Fibroblast of skin of right biceps (primary cell): ENCODE data around the gene DPP10.

Experiments
- DNase-seq: peaks from one replicate; pipeline ENCODE4 v3.0.0-alpha.2; 2013

Gene DPP10

DNA sequence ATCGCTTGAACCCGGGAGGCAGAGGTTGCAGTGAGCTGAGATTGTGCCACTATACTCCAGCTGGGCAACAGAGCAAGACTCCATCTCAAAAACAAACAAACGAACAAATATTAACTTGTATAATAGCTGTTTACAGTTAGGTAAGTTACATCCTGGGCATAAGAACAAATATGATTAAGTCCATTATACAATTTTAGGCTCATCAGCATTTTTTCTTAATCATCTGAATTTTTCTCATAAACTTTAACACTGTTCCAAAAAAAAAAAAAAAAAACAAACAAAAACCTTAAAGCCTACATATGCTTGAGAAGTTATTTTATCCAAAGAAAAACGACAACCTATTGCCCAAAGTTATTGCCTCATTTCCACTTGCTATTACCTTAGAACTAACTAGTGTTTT lies 1042.5 kb downstream of the DPP10 start:
- DNase-seq = no peak

DNA sequence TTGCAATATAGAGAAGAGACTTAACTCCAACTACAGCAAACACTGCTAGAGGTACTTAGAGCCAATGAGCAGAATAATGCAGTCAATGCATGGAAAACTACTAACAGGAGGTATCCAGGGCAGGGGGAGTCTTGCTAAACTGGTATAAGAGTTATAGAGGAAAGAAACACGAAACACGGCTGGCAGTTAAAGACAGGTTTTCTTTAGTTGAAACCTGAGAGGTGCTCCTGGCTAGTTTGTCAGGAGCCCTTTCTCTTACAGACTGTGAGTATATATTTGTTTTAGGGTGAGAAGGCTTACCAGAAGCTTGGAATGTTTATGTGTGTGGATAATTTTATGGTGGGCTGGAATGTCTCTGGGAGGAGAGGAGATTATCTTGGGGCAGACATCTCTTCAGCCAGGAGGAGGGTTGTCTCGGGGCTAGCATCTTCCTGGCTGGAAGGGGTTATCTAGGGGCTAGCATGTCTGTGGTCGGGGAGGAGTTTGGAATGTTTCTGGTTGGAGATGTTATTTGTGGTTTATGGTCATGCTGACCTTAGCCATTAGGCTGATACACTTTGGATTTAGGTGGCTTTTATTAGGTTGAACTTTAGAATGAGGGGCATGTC lies 1048.8 kb downstream of the DPP10 start:
- no peak for DNase-seq

DNA sequence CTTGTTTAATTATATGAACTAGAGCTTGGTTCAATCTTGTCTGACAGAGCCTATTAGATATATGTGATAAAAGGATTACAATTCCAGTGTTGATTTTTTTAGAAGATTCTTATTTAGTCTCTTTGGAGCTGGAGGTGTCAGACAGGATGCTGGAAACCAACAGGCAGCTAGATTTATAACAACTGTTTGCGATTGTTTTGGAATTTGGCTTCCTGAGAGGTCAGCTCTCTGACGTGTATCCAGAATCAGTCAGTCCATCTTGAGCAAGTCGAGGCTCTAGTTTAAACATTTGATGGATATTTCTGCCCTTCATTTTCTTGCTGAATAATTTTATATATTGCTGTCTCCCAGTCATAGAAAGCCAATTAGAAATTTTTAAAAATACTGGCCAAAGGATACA lies 1062.9 kb downstream of the DPP10 start:
- no peak for DNase-seq

DNA sequence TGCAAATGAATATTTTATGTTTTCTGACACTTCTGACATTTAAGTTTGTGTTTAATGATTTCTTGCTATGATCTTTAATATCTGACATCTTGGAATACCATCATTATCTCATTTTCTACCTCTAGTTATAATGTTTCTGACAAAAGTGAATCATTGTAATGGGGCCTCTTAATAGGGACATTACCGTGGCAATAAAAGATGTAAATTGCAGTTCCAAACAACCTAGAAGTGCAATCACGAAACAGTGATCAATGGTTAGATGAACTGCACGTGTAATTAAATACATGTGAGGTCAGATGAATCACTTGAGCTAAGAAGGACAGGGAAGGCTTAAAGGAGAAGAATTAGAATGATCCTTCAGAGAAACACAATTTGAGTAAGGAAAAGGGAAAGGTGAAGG lies 1078.3 kb downstream of the DPP10 start:
- no peak for DNase-seq

DNA sequence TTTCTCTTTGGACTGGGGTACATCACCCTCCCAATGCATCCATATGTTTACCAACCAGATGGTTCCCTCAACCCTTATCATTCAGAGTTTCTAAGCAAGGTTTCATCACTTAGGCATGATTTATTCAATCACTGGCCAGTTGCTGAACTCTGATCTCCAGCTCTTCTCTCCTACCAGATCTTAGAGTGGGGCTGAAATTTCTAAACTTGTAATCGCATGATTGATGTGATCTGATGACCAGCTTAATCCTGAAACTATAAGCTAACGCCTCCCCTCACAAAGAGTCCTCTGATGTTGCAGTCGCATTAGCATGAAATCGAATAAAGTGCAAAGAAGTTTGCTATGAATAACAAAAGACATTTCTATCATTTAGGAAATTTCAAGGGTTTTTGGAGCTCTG lies 1082.0 kb downstream of the DPP10 start:
- DNase-seq = no peak

DNA sequence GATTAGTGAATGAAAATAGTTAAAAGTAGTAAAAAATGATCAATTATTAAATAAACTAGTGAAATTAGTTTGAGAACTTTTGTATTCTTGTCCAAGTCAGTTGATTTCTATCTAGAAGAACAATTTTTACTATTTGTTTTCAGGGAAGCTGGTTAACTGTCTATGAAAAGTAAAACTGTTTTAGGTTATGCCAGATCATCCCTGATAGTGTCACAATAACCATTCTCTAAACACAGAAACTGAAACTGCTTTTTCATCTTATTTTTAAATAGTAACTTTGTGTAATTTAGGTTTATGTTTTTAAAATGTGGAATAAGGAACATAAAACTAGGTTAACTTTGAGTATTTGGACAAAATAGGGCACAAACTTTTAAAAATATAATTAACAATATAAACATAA lies 1087.2 kb downstream of the DPP10 start:
- no peak for DNase-seq

DNA sequence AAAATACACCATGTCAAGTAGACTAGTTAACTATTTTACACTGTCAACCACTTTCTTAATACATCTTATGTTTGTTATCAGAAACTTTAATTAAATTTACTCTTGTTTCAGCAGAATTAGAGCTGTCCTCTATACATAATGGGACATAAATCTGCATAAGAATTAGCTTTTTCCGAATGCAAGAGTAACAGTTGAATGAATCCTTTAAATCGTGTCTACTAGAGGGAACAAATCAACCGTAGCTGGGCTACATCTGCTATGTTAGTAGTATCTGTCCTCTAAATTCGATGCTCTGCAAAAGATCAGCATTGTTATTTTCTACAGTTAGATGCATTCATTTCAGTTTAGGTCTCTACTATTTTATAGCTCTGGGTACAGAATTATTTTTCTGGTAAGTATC lies 1090.6 kb downstream of the DPP10 start:
- DNase-seq = no peak

DNA sequence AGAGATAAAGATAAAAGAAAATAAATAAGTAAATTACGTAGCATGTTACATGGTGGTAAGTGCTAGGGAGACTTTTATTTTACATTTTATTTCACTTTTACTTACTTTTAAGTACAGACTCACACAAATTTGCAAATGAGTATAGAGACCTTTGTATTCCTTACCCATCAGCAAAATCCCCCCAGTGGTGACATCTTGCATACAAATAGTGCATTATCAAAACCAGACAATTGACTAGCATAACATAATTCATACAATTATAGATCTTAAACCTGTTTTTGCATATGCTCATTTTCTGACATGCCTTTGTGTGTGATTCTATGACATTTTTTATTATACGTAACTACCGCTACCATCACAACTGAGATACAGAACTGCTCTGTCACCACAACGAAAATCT lies 1099.4 kb downstream of the DPP10 start:
- no peak for DNase-seq

DNA sequence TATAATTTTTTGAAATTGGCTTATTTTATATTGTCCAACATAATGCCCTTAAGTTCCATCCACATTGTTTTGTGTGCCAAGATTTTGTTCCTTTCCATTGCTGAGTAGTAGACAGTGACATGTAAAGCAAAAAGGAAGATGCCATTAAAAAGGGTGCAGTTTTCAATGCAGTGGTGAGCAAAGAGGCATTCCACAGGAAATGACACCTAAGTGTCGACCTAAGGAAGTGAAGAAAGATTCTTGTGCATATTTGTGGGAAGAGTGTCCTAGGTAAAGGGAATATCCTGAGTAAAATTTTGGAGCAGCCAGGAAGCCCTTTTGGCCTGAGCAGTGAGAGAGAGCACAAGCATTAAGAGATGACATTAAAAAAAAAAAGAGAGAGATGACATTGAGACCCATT lies 1099.9 kb downstream of the DPP10 start:
- DNase-seq = no peak

DNA sequence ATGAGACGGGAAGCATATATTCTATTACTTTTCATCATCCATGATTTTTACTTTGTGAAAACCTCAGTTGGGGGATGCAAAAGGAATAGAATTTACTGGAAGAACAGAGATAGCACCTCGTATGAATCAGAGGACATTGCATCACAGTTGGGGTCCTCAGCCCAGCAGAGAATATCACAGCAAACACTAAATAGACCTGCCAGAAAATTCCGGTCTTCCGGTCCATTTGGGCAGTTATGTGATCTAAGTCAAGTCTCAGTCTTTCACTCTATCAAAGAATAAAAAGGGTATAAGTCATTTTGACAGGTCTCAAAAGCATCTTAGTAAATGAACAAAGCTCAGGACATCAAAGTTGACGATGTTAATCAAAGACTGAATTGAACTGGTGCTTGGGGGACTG lies 1100.6 kb downstream of the DPP10 start:
- DNase-seq = no peak

DNA sequence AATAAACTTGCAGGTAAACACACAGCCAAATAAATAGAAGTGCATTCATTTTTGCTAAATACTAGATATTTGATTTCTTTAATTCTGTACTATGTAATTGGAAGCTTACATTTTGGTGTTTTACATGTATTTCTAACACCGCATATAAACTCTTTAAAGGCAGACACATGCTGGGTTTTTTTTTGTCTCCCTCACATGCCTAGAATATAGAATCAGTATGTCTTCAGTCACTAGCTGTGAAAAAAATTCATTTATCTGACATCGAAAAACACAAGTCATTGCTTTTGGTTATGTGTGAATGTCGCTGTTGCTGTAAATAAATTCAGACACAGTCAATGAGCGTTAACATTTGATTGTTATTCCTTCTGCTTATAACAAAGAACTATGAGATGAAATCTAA lies 1101.0 kb downstream of the DPP10 start:
- no peak for DNase-seq

DNA sequence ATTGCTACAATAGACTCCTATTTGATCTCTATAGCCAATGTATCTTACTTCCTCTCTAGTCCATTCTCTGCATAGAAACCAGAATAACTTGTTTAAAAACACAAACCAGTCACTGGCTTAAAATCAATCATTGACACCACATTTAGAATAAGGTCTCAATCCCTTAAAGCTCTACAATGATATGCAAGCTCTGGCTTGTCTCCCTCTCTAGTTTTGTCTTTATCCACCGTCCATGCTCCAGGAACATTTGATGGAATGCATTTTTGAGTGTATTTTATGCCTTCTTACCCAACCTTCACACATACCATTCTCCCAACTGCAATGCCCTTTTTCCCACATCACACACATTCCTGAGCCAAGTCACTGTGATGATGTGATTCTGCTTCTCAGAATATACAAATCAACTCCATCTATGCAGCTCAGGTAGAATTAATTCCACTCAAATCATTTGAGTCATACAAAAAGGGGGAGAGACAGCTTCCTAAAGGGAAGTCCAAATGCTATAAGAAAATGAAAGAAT lies 1107.2 kb downstream of the DPP10 start:
- DNase-seq = no peak

DNA sequence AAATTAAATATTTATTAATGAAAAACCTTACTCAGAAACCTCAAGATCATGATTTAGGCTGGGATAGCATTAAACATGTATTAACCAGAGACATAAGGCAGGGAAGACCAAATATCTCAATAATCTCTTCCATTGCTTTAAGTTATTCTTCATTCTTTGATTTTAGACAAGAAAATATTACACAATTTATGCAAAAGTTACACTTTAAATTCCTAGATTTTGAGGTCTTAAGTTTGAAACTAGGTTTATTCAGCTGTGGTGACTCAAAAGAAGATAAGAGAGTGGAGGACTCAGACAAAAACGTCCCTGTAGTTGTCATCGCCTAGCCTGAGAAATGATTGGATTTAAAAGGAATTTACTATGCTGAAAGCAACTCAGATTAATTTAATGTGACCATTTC lies 1110.3 kb downstream of the DPP10 start:
- no peak for DNase-seq

DNA sequence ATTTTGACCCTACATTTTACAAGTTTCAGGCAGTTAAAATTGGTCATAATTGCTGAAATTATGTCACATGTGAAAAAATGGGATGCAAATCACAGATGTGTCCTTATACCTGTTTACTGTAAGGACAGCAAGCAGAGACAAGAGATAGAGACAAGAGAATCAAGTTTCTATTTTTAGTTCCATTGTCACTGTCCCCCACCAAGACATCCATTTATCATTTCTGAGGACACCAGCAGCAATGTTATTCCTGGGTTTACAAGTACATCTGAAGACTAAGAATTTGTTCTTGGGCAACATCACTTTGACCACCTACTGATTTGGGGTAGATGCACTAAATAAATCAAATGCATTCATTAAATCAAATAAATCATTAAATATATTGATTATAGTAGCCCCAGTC lies 1111.7 kb downstream of the DPP10 start:
- no peak for DNase-seq

DNA sequence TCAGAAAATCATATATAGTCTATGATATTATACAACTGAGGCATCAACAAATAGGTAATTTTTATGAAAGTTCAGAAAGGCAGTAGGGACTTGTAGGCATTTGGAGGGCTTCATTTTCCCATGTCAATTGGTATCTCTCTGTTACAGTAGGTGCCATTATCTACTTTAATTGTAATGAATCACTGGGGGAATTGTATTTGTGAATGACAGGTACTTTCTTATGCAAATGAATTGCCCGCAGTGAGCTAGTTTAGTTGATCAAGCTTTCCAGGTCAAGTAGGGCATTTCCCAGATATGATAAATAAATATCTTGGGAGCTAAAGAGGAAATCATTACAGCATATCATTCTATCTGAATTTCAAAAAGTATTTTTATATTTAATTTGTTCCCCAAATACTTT lies 1116.3 kb downstream of the DPP10 start:
- no peak for DNase-seq

DNA sequence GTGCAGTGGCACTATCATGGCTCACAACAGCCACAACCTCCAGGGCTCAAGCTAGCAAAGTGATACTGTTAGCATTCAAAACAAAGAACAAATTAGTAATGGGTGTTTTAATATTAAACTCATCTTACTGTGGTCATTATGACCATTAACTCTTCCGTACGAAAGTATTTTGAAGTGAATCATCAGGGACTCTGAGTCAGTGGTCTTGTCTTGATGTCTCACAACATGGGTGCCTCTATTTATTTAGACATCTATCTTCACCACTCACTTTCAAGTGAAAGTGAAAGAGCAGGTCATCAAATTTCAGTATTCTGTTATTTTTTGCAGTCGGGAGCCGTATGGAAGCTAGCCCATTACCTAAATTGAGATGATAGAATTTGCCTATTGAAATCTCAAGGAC lies 1118.2 kb downstream of the DPP10 start:
- DNase-seq = no peak

DNA sequence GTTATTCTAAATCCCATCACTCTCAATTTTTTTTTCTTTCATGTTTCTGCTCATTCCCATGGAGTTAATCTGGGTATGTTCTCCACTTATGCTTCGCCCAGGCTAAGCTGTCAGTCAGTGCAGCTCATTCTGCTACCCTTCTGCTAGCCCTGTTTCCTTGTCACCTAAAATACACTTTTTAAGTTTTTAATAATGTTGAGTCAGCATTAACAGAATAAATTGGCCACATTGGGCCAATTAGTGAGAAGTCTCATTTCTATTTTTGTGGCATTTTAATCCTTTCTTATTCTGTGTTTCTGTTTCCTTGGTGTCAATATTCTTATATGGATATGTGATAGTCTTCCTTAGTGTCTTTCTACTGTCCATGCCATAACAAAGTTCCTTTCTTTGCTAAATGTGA lies 1126.2 kb downstream of the DPP10 start:
- DNase-seq = no peak

DNA sequence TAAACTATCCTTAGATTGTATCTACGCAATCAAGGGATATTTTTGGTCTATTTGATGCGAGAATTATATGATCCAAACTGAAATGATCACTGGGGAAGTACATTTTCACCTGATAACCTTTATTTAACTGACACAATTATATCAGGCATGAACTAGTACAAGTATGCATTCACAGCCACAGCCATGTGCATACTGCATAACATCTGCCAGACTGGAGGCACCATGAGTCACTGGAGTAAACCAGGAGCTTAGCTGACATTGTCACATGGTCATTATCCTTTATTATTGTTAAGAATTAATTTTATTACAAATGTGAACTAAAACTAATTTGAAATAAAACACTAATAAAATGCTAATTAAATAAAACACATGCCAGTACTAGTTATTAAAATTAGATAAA lies 1127.1 kb downstream of the DPP10 start:
- DNase-seq = no peak

DNA sequence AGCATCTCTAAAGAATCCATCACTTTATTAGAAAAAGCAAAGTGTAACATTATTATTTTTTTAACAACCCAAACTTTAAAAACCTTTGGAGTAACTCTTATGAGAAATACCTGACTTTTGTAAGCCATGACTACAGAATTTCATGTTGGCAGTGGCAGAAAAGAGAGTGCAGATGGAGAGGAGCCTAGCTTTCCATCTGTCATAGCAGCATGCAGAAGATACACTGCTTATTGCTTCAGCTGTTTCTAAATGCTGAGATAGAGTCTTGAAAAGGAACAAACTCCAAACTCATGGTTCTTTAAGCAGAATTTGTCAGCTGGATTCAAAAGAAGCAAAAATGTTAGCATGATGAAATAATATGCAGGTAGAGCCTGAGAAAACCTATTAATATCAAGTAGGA lies 1130.3 kb downstream of the DPP10 start:
- DNase-seq = no peak

DNA sequence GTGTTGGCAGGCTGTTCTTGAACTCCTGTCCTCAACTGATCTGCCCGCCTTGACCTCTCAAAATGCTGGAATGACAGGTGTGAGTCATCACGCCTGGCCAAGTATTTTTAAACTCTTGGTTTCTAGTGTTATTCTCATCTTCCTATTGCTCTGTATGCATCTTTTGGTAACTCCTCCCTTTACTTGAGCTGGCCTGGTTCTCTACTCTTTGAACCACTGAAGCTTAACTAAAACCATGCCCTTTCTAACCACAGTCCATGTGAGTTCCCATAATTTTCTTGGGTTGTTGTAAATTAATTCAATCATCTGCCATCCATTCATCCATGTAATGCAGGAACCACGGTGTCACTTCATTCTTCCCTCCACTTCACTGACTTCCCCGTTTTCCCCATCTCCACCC lies 1131.3 kb downstream of the DPP10 start:
- no peak for DNase-seq

DNA sequence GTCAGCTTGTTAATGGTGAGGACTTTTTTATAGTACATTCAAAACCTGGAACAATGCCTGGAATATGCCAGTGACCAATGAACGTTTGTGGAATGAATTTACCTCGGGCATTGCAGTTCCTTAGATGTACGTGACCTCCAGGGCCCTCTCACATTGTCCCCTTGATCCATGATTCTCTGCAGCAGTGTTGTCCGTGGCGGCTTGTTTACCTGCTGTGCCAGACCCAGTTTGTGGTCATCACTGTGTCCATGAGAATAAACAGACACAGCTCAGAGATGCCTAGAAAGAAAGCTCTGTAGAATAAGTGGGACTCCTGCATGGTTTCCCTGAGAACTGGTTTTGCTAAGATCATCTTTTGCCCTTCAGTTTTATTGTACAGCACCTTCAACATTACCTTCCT lies 1132.2 kb downstream of the DPP10 start:
- DNase-seq = no peak

DNA sequence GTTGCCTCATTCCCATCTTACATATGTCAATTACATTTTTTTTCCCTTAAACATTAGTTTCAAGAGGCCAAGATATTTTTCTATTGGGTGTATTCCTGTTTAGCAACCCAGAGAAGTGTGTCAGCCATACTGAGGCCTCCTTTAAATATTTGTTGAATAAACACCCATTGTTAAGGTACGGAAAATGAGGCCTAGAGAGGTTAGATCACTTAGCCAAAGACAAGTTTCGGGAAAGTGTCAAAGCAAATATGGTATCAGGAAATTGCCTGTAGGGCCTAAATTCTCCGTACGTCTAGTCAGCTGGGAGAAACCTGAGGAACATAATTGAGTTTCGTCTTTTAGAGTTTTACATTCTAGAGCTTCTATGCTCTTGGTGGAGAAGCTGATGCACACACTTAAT lies 1138.3 kb downstream of the DPP10 start:
- DNase-seq = no peak

DNA sequence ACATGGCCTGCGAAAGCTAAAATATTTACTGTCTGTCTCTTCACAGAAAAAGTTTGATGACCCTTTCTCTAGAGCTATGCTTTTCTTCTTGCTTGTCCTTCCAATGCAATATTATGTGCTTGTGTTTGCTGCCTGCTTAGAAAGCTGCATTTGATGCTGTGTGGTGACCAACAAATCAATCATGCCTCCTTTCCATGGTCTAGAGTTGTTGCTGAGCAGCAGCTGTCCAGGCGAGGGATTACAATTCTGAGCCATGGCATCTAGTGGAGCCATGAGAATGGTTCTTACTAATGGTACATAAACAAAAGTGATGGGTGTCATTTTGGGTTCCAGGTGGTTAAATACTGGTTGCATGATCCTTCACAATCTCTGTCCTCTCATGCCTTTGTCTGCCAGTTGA lies 1142.1 kb downstream of the DPP10 start:
- DNase-seq = no peak

DNA sequence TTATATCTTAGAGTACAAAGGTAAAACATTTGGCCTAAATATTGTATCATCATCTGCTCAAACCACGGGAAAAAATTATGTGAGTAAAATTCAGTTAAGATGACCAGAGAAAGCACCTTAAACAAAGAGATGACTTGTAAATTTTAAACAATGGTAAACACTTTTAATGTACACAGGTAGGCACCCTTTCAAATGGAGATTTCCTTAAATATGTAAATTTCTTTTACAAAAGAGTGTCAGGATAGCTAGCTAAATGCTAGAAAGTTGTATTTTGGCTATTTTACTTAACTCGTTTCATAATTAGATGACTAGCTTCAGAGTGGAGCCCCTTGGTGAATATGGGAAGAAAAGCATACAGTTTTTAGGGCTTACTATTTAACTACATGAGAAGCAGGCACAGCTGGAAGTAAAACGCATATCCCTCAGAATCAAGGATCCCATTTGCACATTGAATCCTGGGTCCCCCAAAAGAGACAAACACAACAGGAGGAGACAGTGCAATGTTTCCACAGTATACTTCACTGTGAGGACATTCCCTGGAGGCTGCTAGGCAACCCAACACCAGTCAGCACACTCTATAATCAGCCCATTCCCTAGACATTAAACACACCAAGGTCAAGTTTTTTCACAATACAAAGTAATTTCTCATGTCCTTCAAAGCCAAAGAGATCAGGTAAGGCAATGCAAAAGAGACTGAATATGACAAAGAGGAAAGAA lies 1154.4 kb downstream of the DPP10 start:
- no peak for DNase-seq

DNA sequence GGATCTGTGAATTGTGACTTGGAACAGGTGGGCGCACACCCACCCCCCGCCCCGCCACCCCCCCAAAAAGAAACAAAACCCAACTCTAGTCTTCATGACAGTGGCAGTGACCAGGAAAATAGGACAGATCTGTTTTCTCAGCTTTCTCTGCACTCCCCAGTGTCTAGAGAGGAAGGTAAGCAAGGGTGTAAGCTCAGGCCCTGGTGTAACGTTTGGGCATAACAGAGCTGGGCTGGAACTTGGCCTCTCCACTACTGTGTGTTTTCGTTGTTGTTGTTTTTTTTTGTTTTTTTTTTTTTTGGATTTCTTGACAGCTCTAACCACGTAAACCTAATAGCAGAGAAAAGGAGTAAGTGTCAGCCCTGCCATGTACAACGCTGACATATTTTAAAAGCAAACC lies 1160.8 kb downstream of the DPP10 start:
- no peak for DNase-seq
